Peyer's patch (tissue), 4 donors: Measurements from ENCODE around the gene ANAPC13.

Source experiments
- POLR2A ChIP-seq, 2 donors: fragments of 450-650 bp; IDR thresholded peaks; one replicate each; pipeline ENCODE4 v1.5.1; 2017; ENCODE audit warnings: antibody characterized with exemption in 2 of 2, mild to moderate bottlenecking in 2 of 2, moderate library complexity in 2 of 2
- TF ChIP-seq, protein P1 (sequence below), 6 experiments: fragments of 450-650 bp in 4 of 6; fragments of 200-600 bp in 2 of 6; sonication (generic) in 1 of 6; IDR thresholded peaks; one replicate each; pipeline ENCODE4 v1.5.1; 2017 to 2019; ENCODE audit warnings: antibody characterized with exemption in 6 of 6, mild to moderate bottlenecking in 3 of 6, moderate library complexity in 1 of 6

DNA sequence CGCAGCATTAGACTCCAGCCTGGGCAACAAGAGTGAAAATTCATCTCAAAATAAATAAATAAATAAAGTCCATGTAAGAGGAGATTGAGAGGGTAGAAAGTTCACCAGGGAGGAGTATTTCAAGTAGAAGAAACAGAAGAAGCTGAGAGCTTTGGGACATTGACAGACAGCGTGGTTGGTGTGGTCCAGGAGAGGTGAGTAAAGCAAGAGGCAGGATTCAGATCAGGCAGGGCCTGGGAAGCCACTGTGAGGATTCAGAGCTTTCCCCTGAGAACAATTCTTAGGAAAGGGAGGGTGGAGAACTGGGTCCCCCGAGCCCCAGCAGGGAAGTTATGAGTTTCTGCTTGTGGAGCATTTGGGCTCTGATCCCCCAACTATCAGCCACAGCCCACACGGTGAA lies 57.4 kb downstream of the ANAPC13 start:
- TF ChIP-seq, protein P1, sequence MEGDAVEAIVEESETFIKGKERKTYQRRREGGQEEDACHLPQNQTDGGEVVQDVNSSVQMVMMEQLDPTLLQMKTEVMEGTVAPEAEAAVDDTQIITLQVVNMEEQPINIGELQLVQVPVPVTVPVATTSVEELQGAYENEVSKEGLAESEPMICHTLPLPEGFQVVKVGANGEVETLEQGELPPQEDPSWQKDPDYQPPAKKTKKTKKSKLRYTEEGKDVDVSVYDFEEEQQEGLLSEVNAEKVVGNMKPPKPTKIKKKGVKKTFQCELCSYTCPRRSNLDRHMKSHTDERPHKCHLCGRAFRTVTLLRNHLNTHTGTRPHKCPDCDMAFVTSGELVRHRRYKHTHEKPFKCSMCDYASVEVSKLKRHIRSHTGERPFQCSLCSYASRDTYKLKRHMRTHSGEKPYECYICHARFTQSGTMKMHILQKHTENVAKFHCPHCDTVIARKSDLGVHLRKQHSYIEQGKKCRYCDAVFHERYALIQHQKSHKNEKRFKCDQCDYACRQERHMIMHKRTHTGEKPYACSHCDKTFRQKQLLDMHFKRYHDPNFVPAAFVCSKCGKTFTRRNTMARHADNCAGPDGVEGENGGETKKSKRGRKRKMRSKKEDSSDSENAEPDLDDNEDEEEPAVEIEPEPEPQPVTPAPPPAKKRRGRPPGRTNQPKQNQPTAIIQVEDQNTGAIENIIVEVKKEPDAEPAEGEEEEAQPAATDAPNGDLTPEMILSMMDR (IDR thresholded peaks at IDR 0.05): no peak
- no peak for TF ChIP-seq POLR2A (IDR thresholded peaks at IDR 0.05)
